Measurements from ENCODE around the gene PRSS35.
"Not testable (repeated sequence)": the region's sequence is repeated elsewhere in the genome, so short reads cannot be mapped to it uniquely, and the experiment has no call there.

PRSS35 gene

GRCh38 chr6:83511901-83512681 is at the start of gene PRSS35:
Gene PRSS35 (plus strand): TSS chr6:83512534. CDS start chr6:83523442, 10,908 bp downstream.
- 0 out of 2 replicates have a peak, but pooled peaks have one; percentile 11 for TF ChIP-seq POLR2A (IDR thresholded peaks at IDR 0.05; ENCODE audit: low read depth, low read length)
- DNase-seq (ENCODE audit: insufficient read length, low spot score) = peak; percentile 47
- peak; percentile 74 for FAIRE-seq

DNA sequence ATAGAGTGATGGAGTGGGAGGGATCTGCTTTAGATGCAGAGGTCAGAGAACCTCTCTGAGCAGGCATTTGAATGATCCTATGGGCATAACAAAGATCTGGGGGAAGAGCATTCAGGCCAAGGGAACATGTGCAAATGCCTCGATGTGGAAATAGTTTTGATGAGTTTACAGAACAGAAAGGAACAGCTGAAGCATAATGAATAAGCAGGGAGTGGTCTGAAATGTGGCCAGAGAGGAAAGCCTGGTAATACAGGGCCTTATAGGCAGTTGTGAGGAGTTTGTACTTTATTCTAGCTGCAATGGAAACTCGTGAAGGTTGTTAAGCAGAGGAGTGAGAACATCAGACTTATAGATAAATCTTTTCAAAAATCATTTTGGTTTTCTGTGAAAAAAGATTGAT is 48.4 kb upstream of the PRSS35 start:
- FAIRE-seq = no peak
- no peak for DNase-seq (ENCODE audit: insufficient read length, low spot score)
- TF ChIP-seq POLR2A (IDR thresholded peaks at IDR 0.05; ENCODE audit: low read depth, low read length) = no peak

- TF ChIP-seq POLR2A (IDR thresholded peaks at IDR 0.05; ENCODE audit: low read depth, low read length) = no peak
- FAIRE-seq = no peak
- DNase-seq (ENCODE audit: insufficient read length, low spot score) = no peak
These were observed 47.8 kb upstream of the PRSS35 start for GRCh38 chr6:83464381-83465140.

GRCh38 chr6:83466328-83466727 is 46.0 kb upstream of the PRSS35 start:
- FAIRE-seq (no peak), DNase-seq (ENCODE audit: insufficient read length, low spot score) (no peak)
- TF ChIP-seq POLR2A (IDR thresholded peaks at IDR 0.05; ENCODE audit: low read depth, low read length) = no peak

GRCh38 chr6:83467620-83468036 is 44.7 kb upstream of the PRSS35 start:
- no peak for FAIRE-seq

GRCh38 chr6:83470001-83470400 is 42.3 kb upstream of the PRSS35 start:
- no peak for TF ChIP-seq POLR2A (IDR thresholded peaks at IDR 0.05; ENCODE audit: low read depth, low read length)
- no peak for FAIRE-seq

More at GRCh38 chr6:83467620-83468036, 44.7 kb upstream of the PRSS35 start:
- no peak for DNase-seq (ENCODE audit: insufficient read length, low spot score)
- TF ChIP-seq POLR2A (IDR thresholded peaks at IDR 0.05; ENCODE audit: low read depth, low read length) = no peak

GRCh38 chr6:83470587-83470986 is 41.7 kb upstream of the PRSS35 start:
- no peak for DNase-seq (ENCODE audit: insufficient read length, low spot score)
- TF ChIP-seq POLR2A (IDR thresholded peaks at IDR 0.05; ENCODE audit: low read depth, low read length) = no peak
- no peak for FAIRE-seq

More at GRCh38 chr6:83470001-83470400, 42.3 kb upstream of the PRSS35 start:
- DNase-seq (ENCODE audit: insufficient read length, low spot score) = no peak

- FAIRE-seq = no peak
- TF ChIP-seq POLR2A (IDR thresholded peaks at IDR 0.05; ENCODE audit: low read depth, low read length) = no peak
These were observed 39.6 kb upstream of the PRSS35 start for GRCh38 chr6:83472767-83473166.

DNA sequence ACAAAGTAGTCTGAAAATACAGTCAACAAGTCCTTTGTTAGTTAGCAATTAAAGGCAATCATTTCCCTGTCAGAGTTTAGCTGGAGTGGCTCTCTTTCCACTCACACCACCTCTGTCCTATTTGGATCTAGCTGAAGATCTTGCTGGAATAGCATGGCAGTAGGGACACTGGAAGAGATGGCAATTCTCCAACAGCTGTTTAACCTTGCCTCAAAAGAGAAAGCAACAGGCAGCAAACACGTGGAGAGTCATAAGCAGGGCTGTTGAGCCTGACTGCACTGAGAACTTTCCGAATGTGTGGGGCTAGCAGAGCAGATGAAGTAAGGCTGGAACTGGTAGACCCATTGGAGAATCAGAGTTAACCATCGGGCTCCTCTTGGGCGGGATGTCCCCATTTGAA is 38.0 kb upstream of the PRSS35 start:
- no peak for FAIRE-seq
- no peak for DNase-seq (ENCODE audit: insufficient read length, low spot score)
- TF ChIP-seq POLR2A (IDR thresholded peaks at IDR 0.05; ENCODE audit: low read depth, low read length) = no peak

More at GRCh38 chr6:83472767-83473166, 39.6 kb upstream of the PRSS35 start:
- DNase-seq (ENCODE audit: insufficient read length, low spot score) = no peak

GRCh38 chr6:83476971-83477370 is 35.4 kb upstream of the PRSS35 start:
- FAIRE-seq (no peak), DNase-seq (ENCODE audit: insufficient read length, low spot score) (no peak)
- no peak for TF ChIP-seq POLR2A (IDR thresholded peaks at IDR 0.05; ENCODE audit: low read depth, low read length)

DNA sequence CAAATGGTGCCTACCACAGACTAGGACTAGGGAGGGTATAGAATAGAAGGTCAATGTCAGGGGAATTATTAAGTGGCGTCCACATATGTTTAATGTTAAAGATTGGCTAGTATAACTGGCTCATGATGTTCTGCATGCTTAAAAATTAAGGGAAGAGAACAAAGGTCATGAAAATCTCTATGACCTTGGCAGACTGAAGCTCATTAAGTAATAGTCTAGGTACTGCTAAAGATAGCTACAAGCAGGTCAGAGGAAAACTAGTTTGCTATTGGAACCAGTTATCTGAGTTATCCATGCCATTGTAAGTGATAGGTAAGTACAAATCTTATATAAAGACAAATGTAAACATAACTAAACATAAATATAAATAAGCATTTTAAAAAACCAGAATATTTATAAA is 32.9 kb upstream of the PRSS35 start:
- TF ChIP-seq POLR2A (IDR thresholded peaks at IDR 0.05; ENCODE audit: low read depth, low read length) = no peak
- DNase-seq (ENCODE audit: insufficient read length, low spot score) = no peak
- no peak for FAIRE-seq

GRCh38 chr6:83480470-83480869 is 31.9 kb upstream of the PRSS35 start:
- no peak for TF ChIP-seq POLR2A (IDR thresholded peaks at IDR 0.05; ENCODE audit: low read depth, low read length)
- FAIRE-seq (no peak), DNase-seq (ENCODE audit: insufficient read length, low spot score) (no peak)

GRCh38 chr6:83481938-83482337 is 30.4 kb upstream of the PRSS35 start:
- DNase-seq (ENCODE audit: insufficient read length, low spot score); FAIRE-seq: not testable (repeated sequence)

- no peak for FAIRE-seq
- no peak for DNase-seq (ENCODE audit: insufficient read length, low spot score)
- no peak for TF ChIP-seq POLR2A (IDR thresholded peaks at IDR 0.05; ENCODE audit: low read depth, low read length)
These were observed 23.9 kb upstream of the PRSS35 start for GRCh38 chr6:83488448-83488847.

GRCh38 chr6:83488861-83489260 is 23.5 kb upstream of the PRSS35 start:
- DNase-seq (ENCODE audit: insufficient read length, low spot score) (no peak), FAIRE-seq (no peak)
- TF ChIP-seq POLR2A (IDR thresholded peaks at IDR 0.05; ENCODE audit: low read depth, low read length) = no peak

Data from H54 (cell line).